Gastroesophageal sphincter (tissue), 3 donors: ENCODE results near the gene GRHL3.

ENCODE experiments used
- EP300 ChIP-seq: sonication (generic); formaldehyde crosslinking; IDR thresholded peaks from one replicate; pipeline ENCODE4 v1.6.1; 2017; ENCODE audit warnings: antibody characterized with exemption, mild to moderate bottlenecking
- POLR2A ChIP-seq, 2 donors: fragments of 450-650 bp; IDR thresholded peaks; one replicate each; pipeline ENCODE4 v1.6.1; 2017; ENCODE audit warnings: antibody characterized with exemption in 2 of 2, mild to moderate bottlenecking in 2 of 2, moderate library complexity in 1 of 2
- POLR2AphosphoS5 ChIP-seq: sonication (generic); formaldehyde crosslinking; IDR thresholded peaks from one replicate; pipeline ENCODE4 v1.6.1; 2017; ENCODE audit warnings: antibody characterized with exemption
- TF ChIP-seq, protein P1 (sequence below), 4 experiments: fragments of 200-600 bp in 2 of 4; fragments of 450-650 bp in 2 of 4; sonication (generic) in 1 of 4; IDR thresholded peaks; one replicate each; pipeline ENCODE4 v1.5.1; 2017 to 2019; ENCODE audit warnings: antibody characterized with exemption in 4 of 4, mild to moderate bottlenecking in 2 of 4, moderate library complexity in 2 of 4

DNA sequence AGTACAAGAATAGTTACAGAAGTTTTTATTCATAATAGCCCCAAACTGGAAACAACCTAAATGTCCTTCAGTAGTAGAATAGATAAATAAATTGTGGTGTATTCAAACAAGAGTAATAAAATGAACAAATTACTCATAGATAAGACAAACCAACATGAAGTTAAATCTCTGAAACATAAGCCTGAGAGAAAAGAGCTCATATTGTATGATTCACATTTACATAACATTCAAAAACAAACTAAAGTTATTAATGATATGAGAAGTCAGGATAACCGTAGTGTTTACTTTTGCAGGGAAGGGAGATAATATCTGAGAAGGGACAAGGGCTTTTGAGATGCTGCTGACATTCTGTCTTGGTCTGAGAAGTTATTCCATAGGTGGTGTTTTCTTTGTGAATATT lies 80.9 kb downstream of the GRHL3 start:
- TF ChIP-seq, protein P1, sequence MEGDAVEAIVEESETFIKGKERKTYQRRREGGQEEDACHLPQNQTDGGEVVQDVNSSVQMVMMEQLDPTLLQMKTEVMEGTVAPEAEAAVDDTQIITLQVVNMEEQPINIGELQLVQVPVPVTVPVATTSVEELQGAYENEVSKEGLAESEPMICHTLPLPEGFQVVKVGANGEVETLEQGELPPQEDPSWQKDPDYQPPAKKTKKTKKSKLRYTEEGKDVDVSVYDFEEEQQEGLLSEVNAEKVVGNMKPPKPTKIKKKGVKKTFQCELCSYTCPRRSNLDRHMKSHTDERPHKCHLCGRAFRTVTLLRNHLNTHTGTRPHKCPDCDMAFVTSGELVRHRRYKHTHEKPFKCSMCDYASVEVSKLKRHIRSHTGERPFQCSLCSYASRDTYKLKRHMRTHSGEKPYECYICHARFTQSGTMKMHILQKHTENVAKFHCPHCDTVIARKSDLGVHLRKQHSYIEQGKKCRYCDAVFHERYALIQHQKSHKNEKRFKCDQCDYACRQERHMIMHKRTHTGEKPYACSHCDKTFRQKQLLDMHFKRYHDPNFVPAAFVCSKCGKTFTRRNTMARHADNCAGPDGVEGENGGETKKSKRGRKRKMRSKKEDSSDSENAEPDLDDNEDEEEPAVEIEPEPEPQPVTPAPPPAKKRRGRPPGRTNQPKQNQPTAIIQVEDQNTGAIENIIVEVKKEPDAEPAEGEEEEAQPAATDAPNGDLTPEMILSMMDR (IDR thresholded peaks at IDR 0.05), result no peak
- TF ChIP-seq POLR2A (IDR thresholded peaks at IDR 0.05), result no peak
- no peak for TF ChIP-seq EP300
- no peak for TF ChIP-seq POLR2AphosphoS5
